ENCODE results near the gene NFIX.

DNA sequence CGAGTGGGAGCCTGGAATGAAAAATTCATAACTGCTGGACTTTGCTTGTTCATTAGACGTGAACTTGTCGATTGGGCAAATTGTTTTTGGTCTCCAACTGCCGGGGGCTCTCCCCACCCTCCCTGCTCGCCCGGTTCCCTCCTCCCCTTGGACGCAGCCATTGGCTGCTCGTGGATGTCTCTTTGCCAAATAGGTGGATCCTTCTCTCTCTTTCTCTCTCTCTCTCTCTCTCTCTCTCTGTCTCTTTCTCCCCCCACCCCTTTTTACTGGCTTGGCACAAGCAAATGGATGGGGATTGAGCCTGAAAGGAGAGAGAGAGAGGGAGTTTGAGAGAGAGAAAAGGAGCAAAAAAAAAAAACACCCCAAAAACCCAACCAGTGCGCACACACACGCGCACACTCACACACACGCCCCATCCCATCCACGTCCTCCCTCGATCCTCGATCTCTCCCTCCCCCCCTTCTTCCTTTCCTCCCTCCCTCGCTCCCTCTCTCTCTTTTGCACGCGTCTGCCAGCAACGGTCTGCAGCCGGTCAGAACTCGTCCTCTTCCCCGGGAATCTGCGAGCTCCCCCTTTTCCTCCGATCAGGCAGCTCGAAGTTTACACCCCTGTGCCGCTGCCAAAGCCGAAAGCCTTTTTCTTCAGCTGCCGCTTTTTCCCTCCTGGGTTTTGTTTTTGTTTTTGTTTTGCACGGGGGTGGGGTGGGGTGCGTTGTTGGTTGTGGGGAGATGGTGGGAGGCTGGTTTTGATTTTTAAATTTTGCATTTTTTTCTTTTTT lies 27.8 kb downstream of the NFIX start:
- TF ChIP-seq CTCF (IDR thresholded peaks at IDR 0.05), result peak in 3 of 6 experiments; percentile 15 to 37 (median 23)
- peak in 1 of 4 donors; percentile 30 for TF ChIP-seq POLR2A (IDR thresholded peaks at IDR 0.05)
